Endothelial cell (in vitro differentiated cells): ENCODE data around the gene SKAP1. TPM values are rescaled to one million over a fixed set of nuclear protein-coding genes. Genes with fewer than 3 reads are reported as not detected.

Experiments
- DNase-seq: peaks from one replicate; pipeline ENCODE4 v3.0.0; 2021; ENCODE audit warnings: low spot score
- H3K27ac Mint-ChIP-seq: one replicate; pipeline ENCODE4 v1.8.0; 2021; ENCODE audit warnings: mixed read lengths, inconsistent platforms; ENCODE audit not compliant: unreplicated experiment
- H3K27me3 Mint-ChIP-seq: one replicate; pipeline ENCODE4 v1.8.0; 2021; ENCODE audit warnings: mild to moderate bottlenecking, moderate library complexity, mixed read lengths, inconsistent platforms; ENCODE audit not compliant: unreplicated experiment
- H3K36me3 Mint-ChIP-seq: one replicate; pipeline ENCODE4 v1.8.0; 2021; ENCODE audit warnings: mild to moderate bottlenecking, low read depth, mixed read lengths, inconsistent platforms; ENCODE audit not compliant: unreplicated experiment
- H3K4me1 Mint-ChIP-seq: one replicate; pipeline ENCODE4 v1.8.0; 2021; ENCODE audit warnings: mild to moderate bottlenecking, mixed read lengths, inconsistent platforms; ENCODE audit not compliant: unreplicated experiment
- H3K4me3 Mint-ChIP-seq: one replicate; pipeline ENCODE4 v1.8.0; 2021; ENCODE audit warnings: mild to moderate bottlenecking, mixed read lengths, inconsistent platforms; ENCODE audit not compliant: unreplicated experiment
- H3K9me3 Mint-ChIP-seq: one replicate; pipeline ENCODE4 v1.8.0; 2021; ENCODE audit warnings: mixed read lengths, inconsistent platforms; ENCODE audit not compliant: unreplicated experiment
- CTCF ChIP-seq: fragments of 200-600 bp; sonication (generic); IDR thresholded peaks from one replicate; pipeline ENCODE4 v1.5.0; 2021; ENCODE audit warnings: antibody characterized with exemption; ENCODE audit not compliant: unreplicated experiment
- total RNA-seq: library from RNA; stranded (reverse); fragmentation: NEBNext Ultra II Directional; extraction: Animal tissue kit (Norgen Biotek cat#: 25700); gene quantifications from one replicate; pipeline ENCODE4 v1.2.1, GENCODE V29; 2021; ENCODE audit not compliant: unreplicated experiment

SKAP1 gene
- total RNA-seq, 1 donor from 2014 or later: 2.1 TPM

GRCh38 chr17:48169926-48170325 lies 260.1 kb downstream of the SKAP1 start:
- Mint-ChIP-seq H3K9me3 (no peaks in the 10 kb centered on the region), H3K4me3 (no peak overlapping the region), H3K27me3 (no peaks in the 10 kb centered on the region), H3K27ac (no peak overlapping the region), H3K36me3 (no peaks in the 10 kb centered on the region), H3K4me1 (peaks cover 2% of the 10 kb centered on the region)
- DNase-seq: no peak
- no peak for TF ChIP-seq CTCF

GRCh38 chr17:48163809-48164208 lies 266.2 kb downstream of the SKAP1 start:
- no peak for DNase-seq
- no peak overlapping the region for H3K27ac Mint-ChIP-seq
- peaks cover 4% of the 10 kb centered on the region for H3K4me1 Mint-ChIP-seq
- no peaks in the 10 kb centered on the region for H3K9me3 Mint-ChIP-seq
- no peak for TF ChIP-seq CTCF
- H3K36me3 Mint-ChIP-seq: no peaks in the 10 kb centered on the region
- H3K4me3 Mint-ChIP-seq: no peak overlapping the region
- peaks cover 4% of the 10 kb centered on the region for H3K27me3 Mint-ChIP-seq

- Mint-ChIP-seq H3K36me3 (no peaks in the 10 kb centered on the region), H3K27ac (no peak overlapping the region), H3K27me3 (peaks cover 4% of the 10 kb centered on the region), H3K4me1 (peaks cover 4% of the 10 kb centered on the region), H3K4me3 (no peak overlapping the region), H3K9me3 (no peaks in the 10 kb centered on the region)
- no peak for TF ChIP-seq CTCF
- no peak for DNase-seq
Observed at GRCh38 chr17:48162946-48163506, 267.0 kb downstream of the SKAP1 start.

- Mint-ChIP-seq H3K27me3 (peaks cover 4% of the 10 kb centered on the region), H3K36me3 (no peaks in the 10 kb centered on the region), H3K9me3 (no peaks in the 10 kb centered on the region), H3K4me1 (peaks cover 4% of the 10 kb centered on the region), H3K4me3 (no peak overlapping the region), H3K27ac (no peak overlapping the region)
- no peak for TF ChIP-seq CTCF
- DNase-seq: no peak
Observed at GRCh38 chr17:48162306-48162934, 267.6 kb downstream of the SKAP1 start.

GRCh38 chr17:48161127-48161905 lies 268.7 kb downstream of the SKAP1 start:
- TF ChIP-seq CTCF: no peak
- no peaks in the 10 kb centered on the region for H3K36me3 Mint-ChIP-seq
- H3K9me3 Mint-ChIP-seq: no peaks in the 10 kb centered on the region
- H3K27me3 Mint-ChIP-seq: peaks cover 4% of the 10 kb centered on the region
- H3K27ac Mint-ChIP-seq: no peak overlapping the region
- no peak for DNase-seq
- no peak overlapping the region for H3K4me3 Mint-ChIP-seq
- peaks cover 9% of the 10 kb centered on the region for H3K4me1 Mint-ChIP-seq
